Thoracic aorta (tissue), 2 donors: ENCODE results near the gene RGS12. TPM values are rescaled to one million over a fixed set of nuclear protein-coding genes. Genes with fewer than 3 reads are reported as not detected.

Experiments
- ATAC-seq: fragments of 150-250 bp; one replicate; pipeline ENCODE4 v1.8.0; 2017; ENCODE audit warnings: low read depth; ENCODE audit not compliant: insufficient number of reproducible peaks, low FRiP score
- DNase-seq: peaks from one replicate; pipeline ENCODE4 v3.0.0-alpha.2; 2020; ENCODE audit warnings: low spot score
- H3K27ac ChIP-seq, 2 donors: fragments of 200-600 bp; sonication (generic); 1 replicate in 1 of 2; 2 replicates in 1 of 2; pipeline ENCODE4 v1.5.1; 2016; ENCODE audit warnings: mild to moderate bottlenecking in 2 of 2, moderate library complexity in 2 of 2
- H3K27me3 ChIP-seq: fragments of 200-600 bp; sonication (generic); replicated peaks from 2 replicates; pipeline ENCODE4 v1.6.0; 2016; ENCODE audit warnings: mild to moderate bottlenecking; ENCODE audit not compliant: insufficient read depth
- H3K36me3 ChIP-seq: fragments of 200-600 bp; sonication (generic); one replicate; pipeline ENCODE4 v1.5.1; 2016
- H3K4me1 ChIP-seq, 2 donors: fragments of 200-600 bp; sonication (generic); 1 replicate in 1 of 2; 2 replicates in 1 of 2; pipeline versions ENCODE4 v1.5.1 to v1.6.0; 2016; ENCODE audit warnings: low read depth in 2 of 2, mild to moderate bottlenecking in 1 of 2; ENCODE audit not compliant: control insufficient read depth in 1 of 2
- H3K4me3 ChIP-seq: fragments of 200-600 bp; sonication (generic); 2 replicates; pipeline ENCODE4 v1.5.1; 2016; ENCODE audit warnings: mild to moderate bottlenecking
- H3K9me3 ChIP-seq: fragments of 200-600 bp; sonication (generic); 2 replicates; pipeline ENCODE4 v1.5.1; 2016
- CTCF ChIP-seq: fragments of 200-600 bp; sonication (generic); IDR thresholded peaks from one replicate; pipeline ENCODE4 v1.5.1; 2019; ENCODE audit warnings: antibody characterized with exemption
- total RNA-seq, 2 donors: library from RNA; depleted of rRNA; stranded (reverse); fragments of >200 nt; gene quantifications; one replicate each; pipeline versions ENCODE4 v1.1.0 to v1.2.3, GENCODE V29; 2016

RGS12 gene
- total RNA-seq, 2 donors from 2014 or later, result 13.5 to 43.6 TPM

DNA sequence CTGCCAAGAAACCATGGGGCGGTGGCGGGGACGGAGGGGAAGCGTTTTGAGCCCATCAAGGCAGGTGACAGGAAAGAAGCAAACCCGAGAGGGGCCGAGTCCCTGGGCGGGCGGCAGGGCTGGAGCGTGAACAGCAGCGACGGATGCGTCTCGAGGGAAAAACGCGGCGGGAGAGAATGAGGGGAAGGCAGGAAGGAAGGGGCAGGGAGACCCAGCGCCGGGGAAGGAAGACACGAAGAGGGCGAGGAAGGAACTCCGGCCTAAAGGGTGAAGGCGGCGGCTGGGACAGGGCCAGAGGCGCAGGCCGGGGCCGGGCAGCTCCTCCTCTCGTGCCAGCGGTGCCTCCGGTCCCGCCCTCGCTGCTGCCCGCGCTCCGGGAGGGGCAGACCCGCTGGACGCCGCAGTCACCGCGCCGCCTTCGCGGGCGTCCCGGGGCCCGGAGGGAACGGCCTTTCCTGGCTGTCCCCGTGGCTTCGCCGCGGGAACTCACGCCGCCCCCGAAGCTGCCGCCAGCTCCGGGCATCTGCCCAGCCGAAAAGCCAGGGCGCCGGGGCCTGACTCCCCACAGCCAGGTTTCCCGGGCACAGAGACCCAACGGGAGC lies 751 bp upstream of the RGS12 start:
- Histone ChIP-seq H3K9me3 (no peaks in the 10 kb centered on the region), H3K27ac (peak overlapping the region; percentile 86), H3K4me1 (peaks cover 5 to 11% of the 10 kb centered on the region in 2 donors), H3K27me3 (peaks cover under 1% of the 10 kb centered on the region), H3K36me3 (no peaks in the 10 kb centered on the region), H3K4me3 (peak overlapping the region; percentile 96)
- ATAC-seq, result peak; percentile 54
- DNase-seq, result no peak
- no peak for TF ChIP-seq CTCF

DNA sequence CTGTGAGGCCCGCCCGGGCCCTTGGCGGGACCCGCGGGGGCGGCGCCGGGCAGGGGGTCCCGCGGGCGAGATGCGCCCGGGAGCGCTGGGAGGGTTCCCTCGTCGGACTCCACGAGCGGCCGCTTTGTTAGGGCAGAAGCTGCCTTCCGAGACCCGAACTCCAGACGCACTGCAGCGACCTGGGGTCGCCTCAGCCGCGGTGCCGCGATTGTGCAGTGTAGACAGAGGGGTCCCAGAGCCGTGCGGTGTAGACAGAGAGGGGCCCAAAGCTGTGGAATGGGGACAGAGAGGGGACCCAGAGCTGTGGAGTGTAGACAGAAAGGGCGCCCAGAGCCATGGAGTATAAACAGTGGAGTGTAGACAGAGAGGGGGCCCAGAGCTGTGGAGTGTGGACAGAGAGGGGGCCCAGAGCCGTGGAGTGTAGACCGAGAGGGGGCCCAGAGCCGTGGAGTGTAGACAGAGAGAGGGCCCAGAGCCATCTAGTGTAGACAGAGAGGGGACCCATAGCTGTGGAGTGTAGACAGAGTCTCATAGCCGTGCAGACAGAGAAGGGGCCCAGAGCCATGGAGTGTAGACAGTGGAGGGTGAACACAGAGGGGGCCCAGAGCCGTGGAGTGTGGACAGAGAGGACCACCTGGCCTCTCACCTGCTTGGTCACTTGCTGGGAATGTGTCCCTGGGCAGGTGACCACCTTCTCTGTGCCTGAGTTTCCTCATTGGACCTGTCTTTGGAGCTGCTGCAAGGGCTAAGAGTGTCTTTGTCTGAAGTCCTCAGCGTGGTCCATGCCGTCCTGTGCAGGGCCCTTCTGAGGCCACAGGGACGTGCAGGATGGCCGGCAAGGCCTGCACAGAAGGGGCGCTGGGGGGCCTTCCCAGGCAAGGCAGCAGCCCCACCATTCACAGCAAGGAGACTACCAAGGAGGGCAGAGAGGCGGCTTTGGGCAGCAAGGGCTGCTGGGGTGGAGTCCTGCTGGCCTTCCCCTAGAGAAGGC lies 875 bp downstream of the RGS12 start:
- H3K36me3 ChIP-seq, result no peaks in the 10 kb centered on the region
- peaks cover 5 to 11% of the 10 kb centered on the region in 2 donors for H3K4me1 ChIP-seq
- H3K4me3 ChIP-seq, result peak overlapping the region; percentile 78
- no peaks in the 10 kb centered on the region for H3K9me3 ChIP-seq
- no peaks in the 10 kb centered on the region for H3K27me3 ChIP-seq
- no peak for TF ChIP-seq CTCF
- DNase-seq (no peak), ATAC-seq (no peak)
- H3K27ac ChIP-seq, result peak overlapping the region; percentile 79 to 91

- Histone ChIP-seq H3K9me3 (no peaks in the 10 kb centered on the region), H3K4me1 (peaks cover 5 to 11% of the 10 kb centered on the region in 2 donors), H3K27ac (peak overlapping the region in 1 of 2 donors; percentile 79), H3K4me3 (no peak overlapping the region), H3K27me3 (no peaks in the 10 kb centered on the region), H3K36me3 (no peaks in the 10 kb centered on the region)
- no peak for TF ChIP-seq CTCF
- DNase-seq (no peak), ATAC-seq (no peak)
These were observed 1.8 kb downstream of the RGS12 start for GRCh38 chr4:3294401-3295241.

DNA sequence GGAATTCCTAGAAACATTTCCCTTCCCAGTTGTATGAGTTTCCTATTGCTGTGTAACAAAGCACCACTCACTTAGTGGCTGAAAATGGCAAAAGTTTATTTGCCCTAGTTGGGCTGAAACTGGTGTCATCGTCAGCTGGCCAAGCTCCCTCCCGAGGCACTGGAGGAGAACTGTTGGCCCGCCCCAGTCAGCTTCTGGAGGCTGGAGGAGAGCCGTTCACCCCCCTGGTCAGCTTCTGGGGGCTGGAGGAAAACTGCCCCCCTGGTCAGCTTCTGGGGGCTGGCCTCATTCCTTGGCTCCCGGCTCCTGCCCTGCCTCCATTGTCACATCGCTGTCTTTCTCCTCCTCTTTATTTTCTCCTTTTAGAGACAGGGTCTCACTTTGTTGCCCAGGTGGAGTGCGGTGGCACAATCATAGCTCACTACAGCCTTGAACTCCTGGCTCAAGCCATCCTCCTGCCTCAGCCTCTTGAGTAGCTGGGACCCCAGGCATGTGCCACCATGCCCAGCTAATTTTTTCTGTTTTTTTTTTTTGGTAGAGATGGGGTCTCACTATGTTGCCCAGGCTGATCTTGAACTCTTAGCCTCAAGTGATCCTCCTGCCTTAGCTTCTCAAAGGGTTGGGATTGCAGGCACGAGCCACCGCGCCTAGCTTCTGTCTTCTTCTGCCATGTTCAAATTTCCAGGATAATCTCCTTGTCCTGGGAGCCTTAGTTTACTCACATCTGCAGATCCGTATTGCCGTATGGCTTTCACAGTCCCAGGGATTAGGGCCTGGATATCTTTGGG lies 3.2 kb downstream of the RGS12 start:
- peaks cover 5 to 9% of the 10 kb centered on the region in 2 donors for H3K4me1 ChIP-seq
- no peak overlapping the region for H3K4me3 ChIP-seq
- no peaks in the 10 kb centered on the region for H3K9me3 ChIP-seq
- no peak for TF ChIP-seq CTCF
- no peaks in the 10 kb centered on the region for H3K27me3 ChIP-seq
- no peaks in the 10 kb centered on the region for H3K36me3 ChIP-seq
- H3K27ac ChIP-seq, result no peak overlapping the region
- ATAC-seq, result no peak
- DNase-seq, result no peak
